ENCODE measurements around the gene LRRFIP2.

DNA sequence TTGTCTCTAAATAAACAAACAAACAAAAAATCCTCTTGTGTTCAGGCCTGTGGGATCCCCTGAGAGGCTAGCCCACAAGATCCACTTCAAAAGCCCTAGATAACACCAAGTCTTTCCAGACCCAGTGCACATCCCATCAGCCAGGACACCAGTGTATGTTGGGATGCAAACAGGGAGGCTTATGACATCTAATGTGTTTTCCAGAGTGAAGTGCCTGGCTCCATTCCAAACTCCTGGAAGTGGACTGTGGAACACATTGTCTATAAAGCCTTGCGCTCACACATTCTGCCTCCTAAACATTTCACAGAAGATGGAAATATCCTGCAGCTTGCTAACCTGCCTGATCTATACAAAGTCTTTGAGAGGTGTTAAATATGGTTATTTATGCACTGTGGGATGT, 124.1 kb downstream of the LRRFIP2 start:
- no peak for TF ChIP-seq POLR2A (IDR thresholded peaks at IDR 0.05)
- no peak for TF ChIP-seq CTCF (IDR thresholded peaks at IDR 0.05)
- TF ChIP-seq POLR2AphosphoS5 (IDR thresholded peaks at IDR 0.05), result no peak
